ENCODE results near the gene ELOVL6.

ELOVL6 gene

DNA sequence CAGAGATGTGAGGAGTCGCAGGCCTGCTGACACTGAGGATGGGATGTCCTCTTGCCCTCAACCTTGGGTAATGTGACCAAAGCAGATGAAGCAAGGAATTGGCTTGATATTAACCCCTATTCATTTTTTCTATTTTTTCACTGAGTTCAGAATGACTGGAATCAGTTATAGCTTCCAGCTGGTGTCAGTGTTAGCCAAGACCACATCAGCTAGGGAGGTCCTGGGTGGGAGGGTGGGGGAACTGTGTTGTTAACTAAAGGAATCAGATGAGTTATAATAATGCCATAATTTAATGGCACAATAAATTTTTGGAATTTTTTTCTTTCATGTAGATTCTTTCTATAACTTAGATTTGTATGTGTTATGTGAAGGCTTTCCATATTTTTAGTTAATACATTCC, 193.9 kb downstream of the ELOVL6 start:
- no peak overlapping the region for H3K4me3 ChIP-seq (ENCODE audit: low read depth, low read length)
- TF ChIP-seq MYC (IDR thresholded peaks at IDR 0.05; ENCODE audit: low read depth, low read length): no peak
- no peak for TF ChIP-seq POLR2A (IDR thresholded peaks at IDR 0.05; ENCODE audit: extremely low read depth, insufficient read length)
- TF ChIP-seq, protein P1, sequence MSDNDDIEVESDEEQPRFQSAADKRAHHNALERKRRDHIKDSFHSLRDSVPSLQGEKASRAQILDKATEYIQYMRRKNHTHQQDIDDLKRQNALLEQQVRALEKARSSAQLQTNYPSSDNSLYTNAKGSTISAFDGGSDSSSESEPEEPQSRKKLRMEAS (IDR thresholded peaks at IDR 0.05; ENCODE audit: low read depth, low read length): no peak
- TF ChIP-seq, protein P2, sequence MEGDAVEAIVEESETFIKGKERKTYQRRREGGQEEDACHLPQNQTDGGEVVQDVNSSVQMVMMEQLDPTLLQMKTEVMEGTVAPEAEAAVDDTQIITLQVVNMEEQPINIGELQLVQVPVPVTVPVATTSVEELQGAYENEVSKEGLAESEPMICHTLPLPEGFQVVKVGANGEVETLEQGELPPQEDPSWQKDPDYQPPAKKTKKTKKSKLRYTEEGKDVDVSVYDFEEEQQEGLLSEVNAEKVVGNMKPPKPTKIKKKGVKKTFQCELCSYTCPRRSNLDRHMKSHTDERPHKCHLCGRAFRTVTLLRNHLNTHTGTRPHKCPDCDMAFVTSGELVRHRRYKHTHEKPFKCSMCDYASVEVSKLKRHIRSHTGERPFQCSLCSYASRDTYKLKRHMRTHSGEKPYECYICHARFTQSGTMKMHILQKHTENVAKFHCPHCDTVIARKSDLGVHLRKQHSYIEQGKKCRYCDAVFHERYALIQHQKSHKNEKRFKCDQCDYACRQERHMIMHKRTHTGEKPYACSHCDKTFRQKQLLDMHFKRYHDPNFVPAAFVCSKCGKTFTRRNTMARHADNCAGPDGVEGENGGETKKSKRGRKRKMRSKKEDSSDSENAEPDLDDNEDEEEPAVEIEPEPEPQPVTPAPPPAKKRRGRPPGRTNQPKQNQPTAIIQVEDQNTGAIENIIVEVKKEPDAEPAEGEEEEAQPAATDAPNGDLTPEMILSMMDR (IDR thresholded peaks at IDR 0.05; ENCODE audit: low read depth, low read length): no peak
- DNase-seq (ENCODE audit: low read depth): no peak

DNA sequence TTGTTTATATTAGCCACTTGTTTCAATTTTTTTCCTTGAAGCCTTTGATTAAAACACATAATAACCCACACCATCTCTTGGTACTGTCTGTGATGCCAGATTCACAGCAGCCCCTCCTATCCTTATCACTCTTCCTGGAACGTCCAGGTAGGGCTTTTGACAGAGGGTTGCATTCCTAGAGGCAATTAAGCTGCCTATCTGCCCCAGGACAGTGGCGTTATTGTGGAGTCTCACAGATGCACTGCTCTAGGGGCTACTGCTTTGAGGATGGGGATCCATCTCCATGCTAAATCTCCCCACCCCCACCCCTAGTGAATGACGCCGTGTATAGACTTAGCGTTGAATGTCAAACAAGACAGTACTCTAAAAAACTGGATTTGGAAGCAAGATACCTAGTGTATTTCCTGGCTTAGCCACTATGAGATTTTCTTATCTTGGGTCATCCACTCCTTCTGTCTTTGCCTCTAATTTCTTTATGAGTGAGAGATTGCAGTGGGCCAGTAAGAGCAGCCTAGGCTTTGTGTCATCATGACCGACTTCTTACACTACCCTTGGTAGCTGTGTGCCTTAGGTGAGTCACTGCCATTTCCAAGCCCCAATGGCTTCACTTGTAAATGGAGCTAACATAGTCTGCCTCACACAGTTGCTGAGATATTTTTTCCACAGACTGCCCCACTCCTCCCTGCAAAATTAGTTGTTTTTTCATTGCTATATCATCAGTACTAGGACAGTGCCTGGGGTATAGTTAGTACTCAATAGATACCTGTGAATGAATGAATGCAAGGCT, 194.8 kb downstream of the ELOVL6 start:
- H3K4me3 ChIP-seq (ENCODE audit: low read depth, low read length): no peak overlapping the region
- no peak for DNase-seq (ENCODE audit: low read depth)
- no peak for TF ChIP-seq MYC (IDR thresholded peaks at IDR 0.05; ENCODE audit: low read depth, low read length)
- TF ChIP-seq, protein P2 (IDR thresholded peaks at IDR 0.05; ENCODE audit: low read depth, low read length): no peak
- TF ChIP-seq, protein P1 (IDR thresholded peaks at IDR 0.05; ENCODE audit: low read depth, low read length): no peak

DNA sequence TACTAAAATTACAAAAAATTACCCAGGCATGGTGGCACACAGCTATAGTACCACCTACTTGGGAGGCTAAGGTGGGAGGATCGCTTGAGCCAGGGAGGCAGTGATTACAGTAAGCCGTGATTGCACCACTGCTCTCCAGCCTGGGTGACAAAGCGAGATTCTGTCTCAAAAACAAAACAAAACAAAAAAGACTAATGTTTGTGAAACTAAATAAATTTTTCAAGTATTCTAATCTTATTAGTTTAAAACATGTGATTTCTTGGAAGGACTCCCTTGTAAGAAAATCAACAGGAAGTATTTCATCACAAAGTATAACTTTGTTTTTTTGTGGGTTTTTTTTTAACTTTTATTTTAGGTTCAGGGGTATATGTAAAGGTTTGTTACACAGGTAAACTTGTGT, 196.1 kb downstream of the ELOVL6 start:
- DNase-seq (ENCODE audit: low read depth): no peak
- TF ChIP-seq POLR2A (IDR thresholded peaks at IDR 0.05; ENCODE audit: extremely low read depth, insufficient read length): no peak
- no peak for TF ChIP-seq MYC (IDR thresholded peaks at IDR 0.05; ENCODE audit: low read depth, low read length)
- TF ChIP-seq, protein P2 (IDR thresholded peaks at IDR 0.05; ENCODE audit: low read depth, low read length): no peak
- TF ChIP-seq, protein P1 (IDR thresholded peaks at IDR 0.05; ENCODE audit: low read depth, low read length): no peak
- no peak overlapping the region for H3K4me3 ChIP-seq (ENCODE audit: low read depth, low read length)

DNA sequence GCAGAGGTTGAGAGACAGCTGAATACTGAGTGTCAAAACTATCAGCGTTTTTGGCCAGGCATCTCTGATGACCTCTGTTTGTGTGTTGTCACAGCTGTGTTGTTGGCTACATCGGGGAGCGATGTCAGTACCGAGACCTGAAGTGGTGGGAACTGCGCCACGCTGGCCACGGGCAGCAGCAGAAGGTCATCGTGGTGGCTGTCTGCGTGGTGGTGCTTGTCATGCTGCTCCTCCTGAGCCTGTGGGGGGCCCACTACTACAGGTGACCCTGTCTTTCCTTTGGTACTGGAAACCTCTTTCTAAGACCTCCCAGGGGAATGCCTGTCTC, 198.9 kb downstream of the ELOVL6 start:
- DNase-seq (ENCODE audit: low read depth): no peak
- TF ChIP-seq POLR2A (IDR thresholded peaks at IDR 0.05; ENCODE audit: extremely low read depth, insufficient read length) (no peak), MYC (IDR thresholded peaks at IDR 0.05; ENCODE audit: low read depth, low read length) (no peak)
- TF ChIP-seq, protein P1 (IDR thresholded peaks at IDR 0.05; ENCODE audit: low read depth, low read length): no peak
- TF ChIP-seq, protein P2 (IDR thresholded peaks at IDR 0.05; ENCODE audit: low read depth, low read length): no peak
- no peak overlapping the region for H3K4me3 ChIP-seq (ENCODE audit: low read depth, low read length)

DNA sequence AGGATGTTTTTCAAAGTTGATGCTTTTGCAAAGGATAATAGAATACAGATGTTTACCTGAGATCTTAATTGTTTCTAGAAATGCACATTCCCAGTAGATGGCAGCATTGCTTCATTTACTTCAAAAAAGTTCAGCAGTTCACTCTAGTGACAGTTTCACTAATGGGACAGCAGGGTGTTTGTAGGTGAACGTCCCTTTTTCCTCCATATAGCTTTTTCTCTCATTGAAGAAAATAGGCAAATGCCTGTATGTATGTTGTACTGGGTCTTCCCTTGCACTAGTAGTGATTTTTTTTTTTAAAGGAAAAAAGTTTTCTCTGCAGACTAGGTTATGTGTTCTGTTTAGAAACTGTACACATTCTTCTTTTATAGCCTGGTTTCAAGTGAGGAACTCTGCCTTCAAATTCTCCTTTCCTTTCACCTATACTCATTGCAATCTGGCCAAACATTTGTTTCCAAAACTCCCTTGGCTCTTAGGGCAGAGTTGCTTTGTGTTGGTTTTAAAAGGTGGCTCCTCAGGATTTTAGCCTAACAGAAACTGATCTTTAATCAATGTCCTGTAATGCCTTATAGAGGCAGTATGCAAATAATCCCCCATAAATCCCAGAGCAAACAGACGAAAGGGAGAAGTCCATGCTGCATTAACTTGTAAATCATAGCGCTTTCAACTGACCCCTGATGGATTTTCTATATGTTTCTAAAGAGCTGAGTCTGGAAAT, 199.4 kb downstream of the ELOVL6 start:
- TF ChIP-seq, protein P2 (IDR thresholded peaks at IDR 0.05; ENCODE audit: low read depth, low read length): peak; percentile 38
- TF ChIP-seq, protein P1 (IDR thresholded peaks at IDR 0.05; ENCODE audit: low read depth, low read length): no peak
- DNase-seq (ENCODE audit: low read depth): peak; percentile 67

More for the DNA sequence above, 199.4 kb downstream of the ELOVL6 start:
- H3K4me3 ChIP-seq (ENCODE audit: low read depth, low read length): no peak overlapping the region

All from NB4 (cell line).